ENCODE results near the gene OPCML. TPM values are rescaled to one million over a fixed set of nuclear protein-coding genes. Genes with fewer than 3 reads are reported as not detected.

OPCML gene
- total and polyA plus RNA-seq, 7 donors: 0.01 to 0.80 (median 0.07) TPM; not detected in 4

GRCh38 chr11:133222425-133223330 is 309.6 kb downstream of the OPCML start:
- Histone ChIP-seq H3K36me3 (ENCODE audit: insufficient read depth in 1 of 2, low read depth in 1 of 2) (no peaks in the 10 kb centered on the region), H3K4me3 (no peak overlapping the region), H3K9me3 (no peaks in the 10 kb centered on the region), H3K27ac (no peak overlapping the region), H3K27me3 (ENCODE audit: insufficient read depth in 3 of 3, low read length in 2 of 3) (no peaks in the 10 kb centered on the region), H3K4me1 (no peaks in the 10 kb centered on the region)
- ATAC-seq: no peak
- WGBS, 3 donors: 67 to 70% (median 67%) methylated on average over 13 of the region's 13 CpGs
- DNase-seq: no peak
- intact Hi-C loops (cut with DNase I): no loop called here
- no peak for TF ChIP-seq CTCF (IDR thresholded peaks at IDR 0.05)

GRCh38 chr11:133219543-133219942 is 312.8 kb downstream of the OPCML start:
- Histone ChIP-seq H3K36me3 (ENCODE audit: insufficient read depth in 1 of 2, low read depth in 1 of 2) (no peaks in the 10 kb centered on the region), H3K27me3 (ENCODE audit: insufficient read depth in 3 of 3, low read length in 2 of 3) (peaks cover 0 to 3% (median 0%) of the 10 kb centered on the region in 3 donors), H3K4me3 (no peak overlapping the region), H3K27ac (no peak overlapping the region), H3K9me3 (no peaks in the 10 kb centered on the region), H3K4me1 (no peaks in the 10 kb centered on the region)
- intact Hi-C loops (cut with DNase I): no loop called here
- whole genome bisulfite sequencing, 3 donors: 76 to 83% (median 80%) methylated on average over 4 of the region's 4 CpGs
- no peak for TF ChIP-seq CTCF (IDR thresholded peaks at IDR 0.05)
- DNase-seq (no peak), ATAC-seq (no peak)

GRCh38 chr11:133216813-133217212 is 315.5 kb downstream of the OPCML start:
- no peak for TF ChIP-seq CTCF (IDR thresholded peaks at IDR 0.05)
- peaks cover 0 to 3% (median 0%) of the 10 kb centered on the region in 3 donors for H3K27me3 ChIP-seq (ENCODE audit: insufficient read depth in 3 of 3, low read length in 2 of 3)
- H3K36me3 ChIP-seq (ENCODE audit: insufficient read depth in 1 of 2, low read depth in 1 of 2): no peaks in the 10 kb centered on the region
- ATAC-seq (no peak), DNase-seq (no peak)
- H3K9me3 ChIP-seq: no peaks in the 10 kb centered on the region
- intact Hi-C loops (cut with DNase I): no loop called here
- no peak overlapping the region for H3K4me3 ChIP-seq
- H3K27ac ChIP-seq: no peak overlapping the region
- no peaks in the 10 kb centered on the region for H3K4me1 ChIP-seq

GRCh38 chr11:133215596-133216230 is 316.6 kb downstream of the OPCML start:
- Histone ChIP-seq H3K27me3 (ENCODE audit: insufficient read depth in 3 of 3, low read length in 2 of 3) (peaks cover 0 to 4% (median 3%) of the 10 kb centered on the region in 3 donors), H3K36me3 (ENCODE audit: insufficient read depth in 1 of 2, low read depth in 1 of 2) (no peaks in the 10 kb centered on the region), H3K27ac (no peak overlapping the region), H3K4me1 (no peaks in the 10 kb centered on the region), H3K9me3 (no peaks in the 10 kb centered on the region), H3K4me3 (no peak overlapping the region)
- DNase-seq (no peak), ATAC-seq (no peak)
- TF ChIP-seq CTCF (IDR thresholded peaks at IDR 0.05): no peak
- intact Hi-C loops (cut with DNase I): no loop called here
- WGBS, 3 donors: 54 to 64% (median 63%) methylated on average over 10 of the region's 10 CpGs

Data from psoas muscle (tissue), 8 donors.